HG03045 (cell line): Measurements from ENCODE around the gene KAZN.

Experiments
- ATAC-seq: cut with Tn5 transposase; IDR thresholded peaks from one replicate; pipeline ENCODE4 v1.9.1; 2021; ENCODE audit warnings: mild to moderate bottlenecking, moderate library complexity; ENCODE audit not compliant: unreplicated experiment

Gene KAZN

GRCh38 chr1:14924455-14925331 lies 326.2 kb downstream of the KAZN start:
- ATAC-seq: no peak

GRCh38 chr1:14925336-14926136 lies 327.1 kb downstream of the KAZN start:
- ATAC-seq: no peak

- ATAC-seq: no peak
Observed at GRCh38 chr1:14926229-14926628, 327.7 kb downstream of the KAZN start.

GRCh38 chr1:14926818-14927575 lies 328.5 kb downstream of the KAZN start:
- no peak for ATAC-seq

- no peak for ATAC-seq
Observed at GRCh38 chr1:14928412-14928811, 329.9 kb downstream of the KAZN start.

GRCh38 chr1:14928886-14929546 lies 330.5 kb downstream of the KAZN start:
- ATAC-seq: no peak

- no peak for ATAC-seq
Observed at GRCh38 chr1:14929547-14930246, 331.2 kb downstream of the KAZN start.

GRCh38 chr1:14930247-14930965 lies 331.9 kb downstream of the KAZN start:
- no peak for ATAC-seq

- no peak for ATAC-seq
Observed at GRCh38 chr1:14932034-14932638, 333.7 kb downstream of the KAZN start.

GRCh38 chr1:14934867-14935266 lies 336.4 kb downstream of the KAZN start:
- no peak for ATAC-seq

GRCh38 chr1:14936815-14937214 lies 338.3 kb downstream of the KAZN start:
- no peak for ATAC-seq

- ATAC-seq: no peak
Observed at GRCh38 chr1:14937288-14937949, 338.9 kb downstream of the KAZN start.

- no peak for ATAC-seq
Observed at GRCh38 chr1:14939527-14940284, 341.2 kb downstream of the KAZN start.

GRCh38 chr1:14940285-14940870 lies 341.9 kb downstream of the KAZN start:
- ATAC-seq: no peak

- no peak for ATAC-seq
Observed at GRCh38 chr1:14941864-14942263, 343.4 kb downstream of the KAZN start.

GRCh38 chr1:14944471-14944985 lies 346.0 kb downstream of the KAZN start:
- no peak for ATAC-seq
